Measurements from ENCODE around the gene MTM1.

MTM1 gene

GRCh38 chrX:150715184-150715583 lies 146.8 kb downstream of the MTM1 start:
- DNase-seq (ENCODE audit: low read depth): no peak

- no peak for DNase-seq (ENCODE audit: low read depth)
These were observed 151.2 kb downstream of the MTM1 start for GRCh38 chrX:150719621-150720020.
